Measurements from ENCODE around the gene MORC3.
A peak's percentile ranks its signal among the peaks of the same experiment; 100 is the strongest.
"Not testable (repeated sequence)": the region's sequence is repeated elsewhere in the genome, so short reads cannot be mapped to it uniquely, and the experiment has no call there.

Gene MORC3

GRCh38 chr21:36310016-36310415, 10.0 kb upstream of the MORC3 start:
- 95% methylated on average over 7 of the region's 7 CpGs for WGBS
- H3K27ac ChIP-seq (ENCODE audit: low read depth, low read length), result no peak overlapping the region
- no peak overlapping the region for H3K4me3 ChIP-seq (ENCODE audit: low read length)
- no peaks in the 10 kb centered on the region for H3K27me3 ChIP-seq (ENCODE audit: insufficient read depth, low read length)
- no peaks in the 10 kb centered on the region for H3K4me1 ChIP-seq (ENCODE audit: insufficient read depth, low read length)
- no peak overlapping the region for H3K9ac ChIP-seq (ENCODE audit: low read depth, low read length)
- no peaks in the 10 kb centered on the region for H3K36me3 ChIP-seq (ENCODE audit: insufficient read depth, low read length)
- H3K9me3 ChIP-seq (ENCODE audit: insufficient read depth, low read depth, low read length), result no peaks in the 10 kb centered on the region

GRCh38 chr21:36313446-36313845, 6.6 kb upstream of the MORC3 start:
- not testable (repeated sequence) for H3K36me3 ChIP-seq (ENCODE audit: insufficient read depth, low read length); H3K27ac ChIP-seq (ENCODE audit: low read depth, low read length); H3K4me1 ChIP-seq (ENCODE audit: insufficient read depth, low read length); H3K9me3 ChIP-seq (ENCODE audit: insufficient read depth, low read depth, low read length); H3K4me3 ChIP-seq (ENCODE audit: low read length); H3K27me3 ChIP-seq (ENCODE audit: insufficient read depth, low read length); H3K9ac ChIP-seq (ENCODE audit: low read depth, low read length)
- WGBS, result 84% methylated on average over 2 of the region's 2 CpGs

GRCh38 chr21:36316045-36316444, 4.0 kb upstream of the MORC3 start:
- H3K27ac ChIP-seq (ENCODE audit: low read depth, low read length); H3K27me3 ChIP-seq (ENCODE audit: insufficient read depth, low read length); H3K9me3 ChIP-seq (ENCODE audit: insufficient read depth, low read depth, low read length); H3K4me3 ChIP-seq (ENCODE audit: low read length); H3K36me3 ChIP-seq (ENCODE audit: insufficient read depth, low read length); H3K4me1 ChIP-seq (ENCODE audit: insufficient read depth, low read length); H3K9ac ChIP-seq (ENCODE audit: low read depth, low read length): not testable (repeated sequence)
- 100% methylated on average over 1 of the region's 3 CpGs for WGBS

DNA sequence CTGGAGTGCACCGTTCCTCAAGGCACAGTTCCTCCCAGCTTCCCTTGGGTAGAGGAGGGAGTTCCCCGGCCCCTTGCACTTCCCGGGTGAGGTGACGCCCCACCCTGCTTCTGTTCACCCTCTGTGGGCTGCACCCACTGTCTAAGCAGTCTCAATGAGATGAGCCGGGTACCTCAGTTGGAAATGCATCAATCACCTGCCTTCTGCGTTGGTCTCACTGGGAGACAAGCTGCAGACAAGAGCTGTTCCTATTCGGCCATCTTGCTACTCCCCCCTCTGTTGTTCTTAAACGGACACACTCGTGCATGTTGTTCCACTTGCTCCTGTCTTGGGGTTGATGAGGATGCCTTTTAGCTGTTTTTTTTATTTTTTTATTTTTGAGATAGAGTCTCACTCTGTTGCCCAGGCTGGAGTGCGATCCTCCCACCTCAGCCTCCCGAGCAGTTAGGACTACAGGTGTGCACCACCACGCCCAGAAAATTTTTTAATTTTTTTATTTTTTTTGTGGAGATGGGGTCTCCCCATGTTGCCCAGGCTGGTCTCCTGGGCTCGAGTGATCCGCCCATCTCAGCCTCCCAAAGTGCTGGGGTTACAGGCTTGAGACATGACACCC, 3.0 kb upstream of the MORC3 start:
- 93% methylated on average over 13 of the region's 14 CpGs for WGBS
- Histone ChIP-seq H3K27me3 (ENCODE audit: insufficient read depth, low read length) (no peaks in the 10 kb centered on the region), H3K9me3 (ENCODE audit: insufficient read depth, low read depth, low read length) (no peaks in the 10 kb centered on the region), H3K4me3 (ENCODE audit: low read length) (no peak overlapping the region), H3K9ac (ENCODE audit: low read depth, low read length) (no peak overlapping the region), H3K36me3 (ENCODE audit: insufficient read depth, low read length) (no peaks in the 10 kb centered on the region), H3K4me1 (ENCODE audit: insufficient read depth, low read length) (peaks cover 7% of the 10 kb centered on the region), H3K27ac (ENCODE audit: low read depth, low read length) (no peak overlapping the region)

GRCh38 chr21:36319406-36319766, 611 bp upstream of the MORC3 start:
- Histone ChIP-seq H3K4me1 (ENCODE audit: insufficient read depth, low read length) (peaks cover 13% of the 10 kb centered on the region), H3K27ac (ENCODE audit: low read depth, low read length) (peak overlapping the region; percentile 94; the same call in 1 of the 2 replicates), H3K4me3 (ENCODE audit: low read length) (peak overlapping the region; percentile 99), H3K9ac (ENCODE audit: low read depth, low read length) (peak overlapping the region; percentile 38; the same call in 1 of the 2 replicates)
- H3K27me3 ChIP-seq (ENCODE audit: insufficient read depth, low read length); H3K9me3 ChIP-seq (ENCODE audit: insufficient read depth, low read depth, low read length); H3K36me3 ChIP-seq (ENCODE audit: insufficient read depth, low read length): not testable (repeated sequence)
- 73% methylated on average over 16 of the region's 17 CpGs for WGBS

- WGBS, result under 1% methylated on average over 62 of the region's 62 CpGs
- Histone ChIP-seq H3K36me3 (ENCODE audit: insufficient read depth, low read length) (peaks cover 17% of the 10 kb centered on the region), H3K4me1 (ENCODE audit: insufficient read depth, low read length) (peaks cover 13% of the 10 kb centered on the region), H3K4me3 (ENCODE audit: low read length) (peak overlapping the region; percentile 99), H3K9me3 (ENCODE audit: insufficient read depth, low read depth, low read length) (no peaks in the 10 kb centered on the region), H3K27me3 (ENCODE audit: insufficient read depth, low read length) (no peaks in the 10 kb centered on the region), H3K27ac (ENCODE audit: low read depth, low read length) (peak overlapping the region; percentile 94), H3K9ac (ENCODE audit: low read depth, low read length) (peak overlapping the region; percentile 81)
These were observed 676 bp downstream of the MORC3 start for GRCh38 chr21:36320421-36321324.

DNA sequence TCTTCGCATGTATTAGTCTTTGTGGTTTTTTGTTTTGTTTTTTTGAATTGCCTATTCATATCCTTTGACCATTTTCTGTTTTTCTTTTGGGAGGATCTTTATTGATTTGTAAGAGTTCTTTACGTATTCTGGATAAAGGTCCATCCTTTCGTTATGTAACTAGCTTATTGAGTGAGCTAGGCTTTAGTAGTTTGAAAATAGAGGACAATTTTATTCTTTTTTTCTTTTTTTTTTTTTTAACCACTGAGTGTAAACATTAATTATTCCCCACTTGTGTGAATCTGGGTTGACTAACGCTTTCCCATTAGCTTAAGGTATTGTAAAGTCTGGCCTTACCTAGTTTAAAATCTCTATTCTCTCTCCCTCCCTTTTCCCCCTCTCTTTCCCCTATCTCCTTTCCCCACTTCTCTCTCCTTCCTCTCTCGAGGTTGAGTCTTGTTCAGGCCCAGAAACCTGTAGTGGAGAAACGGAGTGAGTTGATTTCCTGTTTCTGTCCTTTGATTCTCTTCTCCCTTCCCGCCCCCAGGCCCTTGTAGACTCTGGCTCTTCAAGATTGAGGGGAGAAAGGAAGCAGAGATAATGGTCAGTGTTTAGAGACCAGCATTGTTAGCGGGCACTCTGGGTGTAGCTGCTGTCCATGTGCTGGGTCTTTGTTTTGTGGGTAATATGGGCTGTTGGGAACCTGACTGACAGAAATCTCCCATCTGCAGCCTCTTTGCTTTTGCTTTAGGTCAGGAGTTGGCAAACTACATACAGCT, 1.5 kb downstream of the MORC3 start:
- Histone ChIP-seq H3K36me3 (ENCODE audit: insufficient read depth, low read length) (peaks cover 20% of the 10 kb centered on the region), H3K4me1 (ENCODE audit: insufficient read depth, low read length) (peaks cover 13% of the 10 kb centered on the region), H3K9ac (ENCODE audit: low read depth, low read length) (peak overlapping the region; percentile 81), H3K4me3 (ENCODE audit: low read length) (peak overlapping the region; percentile 99), H3K27me3 (ENCODE audit: insufficient read depth, low read length) (no peaks in the 10 kb centered on the region), H3K9me3 (ENCODE audit: insufficient read depth, low read depth, low read length) (no peaks in the 10 kb centered on the region), H3K27ac (ENCODE audit: low read depth, low read length) (peak overlapping the region; percentile 34)
- WGBS, result 9% methylated on average over 8 of the region's 8 CpGs

DNA sequence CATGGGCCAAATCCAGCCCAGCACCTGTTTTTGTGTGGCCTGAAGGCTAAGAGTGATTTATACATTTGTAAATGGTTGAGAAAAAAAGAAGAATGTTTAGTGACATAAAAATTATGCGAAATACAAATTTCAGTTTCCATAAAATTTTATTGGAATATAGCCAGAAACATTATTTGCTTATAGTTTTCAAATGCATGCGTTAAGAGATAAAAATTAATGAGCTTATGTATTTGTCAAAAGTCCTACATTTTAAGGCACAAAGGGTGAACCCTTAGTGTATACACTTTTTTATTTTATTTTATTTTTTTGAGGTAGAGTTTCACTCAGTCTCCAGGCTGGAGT, 2.1 kb downstream of the MORC3 start:
- H3K27me3 ChIP-seq (ENCODE audit: insufficient read depth, low read length), result no peaks in the 10 kb centered on the region
- peaks cover 21% of the 10 kb centered on the region for H3K36me3 ChIP-seq (ENCODE audit: insufficient read depth, low read length)
- WGBS, result 100% methylated on average over 1 of the region's 2 CpGs
- peaks cover 13% of the 10 kb centered on the region for H3K4me1 ChIP-seq (ENCODE audit: insufficient read depth, low read length)
- no peaks in the 10 kb centered on the region for H3K9me3 ChIP-seq (ENCODE audit: insufficient read depth, low read depth, low read length)
- H3K4me3 ChIP-seq (ENCODE audit: low read length), result peak overlapping the region; percentile 99
- H3K9ac ChIP-seq (ENCODE audit: low read depth, low read length), result peak overlapping the region; percentile 81
- H3K27ac ChIP-seq (ENCODE audit: low read depth, low read length), result peak overlapping the region; percentile 34

- peaks cover 21% of the 10 kb centered on the region for H3K36me3 ChIP-seq (ENCODE audit: insufficient read depth, low read length)
- H3K9ac ChIP-seq (ENCODE audit: low read depth, low read length), result no peak overlapping the region
- H3K4me3 ChIP-seq (ENCODE audit: low read length), result no peak overlapping the region
- H3K27me3 ChIP-seq (ENCODE audit: insufficient read depth, low read length), result no peaks in the 10 kb centered on the region
- no peaks in the 10 kb centered on the region for H3K9me3 ChIP-seq (ENCODE audit: insufficient read depth, low read depth, low read length)
- H3K4me1 ChIP-seq (ENCODE audit: insufficient read depth, low read length), result peaks cover 13% of the 10 kb centered on the region
- no peak overlapping the region for H3K27ac ChIP-seq (ENCODE audit: low read depth, low read length)
- 89% methylated on average over 3 of the region's 3 CpGs for WGBS
These were observed 3.0 kb downstream of the MORC3 start for GRCh38 chr21:36323032-36323431.

- Histone ChIP-seq H3K27me3 (ENCODE audit: insufficient read depth, low read length) (no peaks in the 10 kb centered on the region), H3K27ac (ENCODE audit: low read depth, low read length) (no peak overlapping the region), H3K4me1 (ENCODE audit: insufficient read depth, low read length) (peaks cover 13% of the 10 kb centered on the region), H3K9me3 (ENCODE audit: insufficient read depth, low read depth, low read length) (no peaks in the 10 kb centered on the region), H3K4me3 (ENCODE audit: low read length) (no peak overlapping the region), H3K9ac (ENCODE audit: low read depth, low read length) (no peak overlapping the region), H3K36me3 (ENCODE audit: insufficient read depth, low read length) (peaks cover 21% of the 10 kb centered on the region)
- 99% methylated on average over 8 of the region's 8 CpGs for WGBS
These were observed 5.5 kb downstream of the MORC3 start for GRCh38 chr21:36325373-36326010.

GRCh38 chr21:36330904-36331303, 10.9 kb downstream of the MORC3 start:
- Histone ChIP-seq H3K9me3 (ENCODE audit: insufficient read depth, low read depth, low read length) (no peaks in the 10 kb centered on the region), H3K27me3 (ENCODE audit: insufficient read depth, low read length) (no peaks in the 10 kb centered on the region), H3K36me3 (ENCODE audit: insufficient read depth, low read length) (peaks cover 24% of the 10 kb centered on the region), H3K9ac (ENCODE audit: low read depth, low read length) (no peak overlapping the region), H3K4me1 (ENCODE audit: insufficient read depth, low read length) (no peaks in the 10 kb centered on the region), H3K27ac (ENCODE audit: low read depth, low read length) (no peak overlapping the region), H3K4me3 (ENCODE audit: low read length) (no peak overlapping the region)
- WGBS, result 75% methylated on average over 1 of the region's 2 CpGs

Measured in HUES64 (cell line).